GM19463 (cell line): ENCODE results near the gene TAF5L.
A peak's percentile ranks its signal among the peaks of the same experiment; 100 is the strongest.
"Not testable (repeated sequence)": the region's sequence is repeated elsewhere in the genome, so short reads cannot be mapped to it uniquely, and the experiment has no call there.

Experiments
- ATAC-seq: cut with Tn5 transposase; IDR thresholded peaks from one replicate; pipeline ENCODE4 v1.9.1; 2021; ENCODE audit warnings: mild to moderate bottlenecking, moderate library complexity; ENCODE audit not compliant: unreplicated experiment

Gene TAF5L

GRCh38 chr1:229570891-229571516, 54.9 kb downstream of the TAF5L start:
- ATAC-seq: no peak

GRCh38 chr1:229570305-229570704, 55.6 kb downstream of the TAF5L start:
- no peak for ATAC-seq

GRCh38 chr1:229567109-229567868, 58.6 kb downstream of the TAF5L start:
- ATAC-seq: no peak

- ATAC-seq: no peak
Measured at GRCh38 chr1:229563701-229564100, 62.2 kb downstream of the TAF5L start.

- ATAC-seq: no peak
Measured at GRCh38 chr1:229563241-229563640, 62.7 kb downstream of the TAF5L start.

GRCh38 chr1:229562686-229563085, 63.2 kb downstream of the TAF5L start:
- ATAC-seq: no peak

GRCh38 chr1:229561141-229561540, 64.8 kb downstream of the TAF5L start:
- ATAC-seq: no peak

GRCh38 chr1:229560124-229560523, 65.8 kb downstream of the TAF5L start:
- not testable (repeated sequence) for ATAC-seq

GRCh38 chr1:229559336-229559801, 66.6 kb downstream of the TAF5L start:
- not testable (repeated sequence) for ATAC-seq

GRCh38 chr1:229558460-229559335, 67.2 kb downstream of the TAF5L start, which contains the start of gene ABCB10:
TSS of gene ABCB10 (minus strand) at chr1:229558707. CDS start at chr1:229558652, 55 bp downstream.
- peak; percentile 73 for ATAC-seq

- peak; percentile 23 for ATAC-seq
Measured at GRCh38 chr1:229557913-229558414, 68.0 kb downstream of the TAF5L start.

GRCh38 chr1:229557200-229557850, 68.6 kb downstream of the TAF5L start:
- ATAC-seq: no peak

GRCh38 chr1:229554886-229555621, 70.9 kb downstream of the TAF5L start:
- ATAC-seq: no peak

GRCh38 chr1:229553621-229554130, 72.2 kb downstream of the TAF5L start:
- no peak for ATAC-seq

GRCh38 chr1:229552732-229553131, 73.2 kb downstream of the TAF5L start:
- ATAC-seq: no peak

- no peak for ATAC-seq
Measured at GRCh38 chr1:229550812-229551567, 74.9 kb downstream of the TAF5L start.

GRCh38 chr1:229547542-229547941, 78.4 kb downstream of the TAF5L start:
- no peak for ATAC-seq

GRCh38 chr1:229544587-229544986, 81.3 kb downstream of the TAF5L start:
- ATAC-seq: no peak
